GM12878 (cell line): ENCODE results near the gene NPR1. TPM values are rescaled to one million over a fixed set of nuclear protein-coding genes. Genes with fewer than 3 reads are reported as not detected.

Source experiments
- ATAC-seq: fragments of 200-7000 bp; cut with Tn5 transposase; 3 replicates; pipeline ENCODE4 v1.9.1; 2020; ENCODE audit warnings: mild to moderate bottlenecking, moderate library complexity
- BruUV-seq: library from RNA; stranded (reverse); fragments of 400-500 nt; replicated peaks from 2 replicates; lab custom pipeline; 2021; lab: Mats Ljungman, UMichigan
- CTCF ChIA-PET: fragments of 300-600 bp; sonication (Branson Sonifier 250); formaldehyde crosslinking; extraction: SDS; loops from one replicate; lab custom pipeline; 2021; ENCODE audit warnings: inconsistent platforms; lab: Yijun Ruan, JAX
- POLR2A ChIA-PET: fragments of 350-600 bp; formaldehyde crosslinking; extraction: SDS; loops from one replicate; lab custom pipeline; 2021; ENCODE audit warnings: inconsistent platforms; lab: Charles Lee
- RAD21 ChIA-PET: fragments of 300-600 bp; sonication (Branson Sonifier 250); formaldehyde crosslinking; loops from one replicate; lab custom pipeline; 2023; ENCODE audit warnings: antibody characterized with exemption; ENCODE audit not compliant: unreplicated experiment; lab: Charles Lee
- SMC1A ChIA-PET: fragments of 300-600 bp; sonication (Branson Sonifier 250); formaldehyde crosslinking; loops from one replicate; lab custom pipeline; 2023; ENCODE audit not compliant: unreplicated experiment, uncharacterized antibody; lab: Charles Lee
- DNase-seq: peaks from one replicate; pipeline ENCODE4 v3.0.0-alpha.2; 2011; ENCODE audit warnings: low read depth, low spot score
- FAIRE-seq: peaks from 3 replicates; lab custom pipeline; 2011; peaks lifted over from hg19 to GRCh38; lab: Jason Lieb, UNC
- H2AFZ ChIP-seq: 2 replicates; pipeline ENCODE4 v1.6.0; 2011; ENCODE audit warnings: low read depth, low read length, control low read depth; ENCODE audit not compliant: control insufficient read depth
- H3K27ac ChIP-seq: 2 replicates; pipeline ENCODE4 v1.5.1; 2011; ENCODE audit warnings: control low read depth; ENCODE audit not compliant: control insufficient read depth, insufficient read depth
- H3K27me3 ChIP-seq, 2 experiments: replicated peaks in 1 of 2; 2 replicates each; pipeline versions ENCODE4 v1.6.0 to v1.6.1; 2011; ENCODE audit warnings: low read length in 1 of 2; ENCODE audit not compliant: control insufficient read depth in 2 of 2, insufficient read depth in 2 of 2
- H3K36me3 ChIP-seq, 2 experiments: 2 replicates each; pipeline ENCODE4 v1.5.1; 2011; ENCODE audit warnings: low read length in 1 of 2; ENCODE audit not compliant: control insufficient read depth in 2 of 2, insufficient read depth in 2 of 2
- H3K4me1 ChIP-seq: 2 replicates; pipeline ENCODE4 v1.6.1; 2011; ENCODE audit warnings: mild to moderate bottlenecking, low read length, moderate library complexity, mixed read lengths; ENCODE audit not compliant: control insufficient read depth, insufficient read depth
- H3K4me2 ChIP-seq: 2 replicates; pipeline ENCODE4 v1.6.0; 2011; ENCODE audit warnings: control low read depth; ENCODE audit not compliant: control insufficient read depth, insufficient read depth
- H3K4me3 ChIP-seq: fragments of 200-600 bp; sonication (generic); 2 replicates; pipeline ENCODE4 v1.5.1; 2016
- H3K79me2 ChIP-seq: 2 replicates; pipeline ENCODE4 v1.6.0; 2011; ENCODE audit warnings: low read length; ENCODE audit not compliant: control insufficient read depth, insufficient read depth
- H3K9ac ChIP-seq: 2 replicates; pipeline ENCODE4 v1.8.0; 2011; ENCODE audit warnings: low read length, control low read depth, mixed read lengths; ENCODE audit not compliant: control insufficient read depth, insufficient read depth
- H3K9me3 ChIP-seq: replicated peaks from 3 replicates; pipeline ENCODE4 v1.5.1; 2011; ENCODE audit warnings: mild to moderate bottlenecking, low read length; ENCODE audit not compliant: control insufficient read depth, insufficient read depth
- H4K20me1 ChIP-seq: 2 replicates; pipeline ENCODE4 v1.6.0; 2011; ENCODE audit not compliant: control insufficient read depth, insufficient read depth
- BCL3 ChIP-seq: IDR thresholded peaks from 2 replicates; pipeline ENCODE4 v1.6.1; 2011; ENCODE audit warnings: borderline replicate concordance, low read depth, mild to moderate bottlenecking, moderate library complexity, low read length; ENCODE audit not compliant: insufficient read depth, poor library complexity, severe bottlenecking
- EED ChIP-seq: sonication (generic); IDR thresholded peaks from 2 replicates; pipeline ENCODE4 v1.6.1; 2016; ENCODE audit warnings: antibody characterized with exemption, low read depth
- IRF3 ChIP-seq: fragments of 450-650 bp; IDR thresholded peaks from 2 replicates; pipeline ENCODE4 v1.6.1; 2014; ENCODE audit warnings: mild to moderate bottlenecking
- KLF5 ChIP-seq: fragments of 450-650 bp; IDR thresholded peaks from 2 replicates; pipeline ENCODE4 v1.6.1; 2014; ENCODE audit warnings: mild to moderate bottlenecking; ENCODE audit not compliant: partially characterized antibody
- MAX ChIP-seq: IDR thresholded peaks from 2 replicates; pipeline ENCODE4 v1.6.1; 2012; ENCODE audit warnings: low read depth, low read length, improper control_type of control experiment
- RAD21 ChIP-seq: IDR thresholded peaks from 2 replicates; pipeline ENCODE4 v1.6.1; 2011; ENCODE audit warnings: mild to moderate bottlenecking, low read depth, low read length, moderate library complexity; ENCODE audit not compliant: insufficient read depth
- STAT1 ChIP-seq: fragments of 450-650 bp; conservative IDR thresholded peaks from 2 replicates; pipeline ENCODE4 v1.6.1; 2014; ENCODE audit warnings: antibody characterized with exemption, mild to moderate bottlenecking
- SUZ12 ChIP-seq: fragments of 200-600 bp; sonication (generic); IDR thresholded peaks from one replicate; pipeline ENCODE4 v1.6.1; 2018; ENCODE audit warnings: antibody characterized with exemption, mild to moderate bottlenecking; ENCODE audit not compliant: unreplicated experiment
- ZBED1 ChIP-seq: IDR thresholded peaks from 2 replicates; pipeline ENCODE4 v1.6.1; 2016; ENCODE audit warnings: borderline replicate concordance
- ZBTB11 ChIP-seq: fragments of 450-650 bp; formaldehyde crosslinking; IDR thresholded peaks from 2 replicates; pipeline ENCODE4 v1.5.0; 2022; ENCODE audit warnings: mild to moderate bottlenecking, missing genetic modification characterization
- ZNF207 ChIP-seq: fragments of 450-650 bp; IDR thresholded peaks from 2 replicates; pipeline ENCODE4 v1.6.1; 2014; ENCODE audit warnings: antibody characterized with exemption, mild to moderate bottlenecking, borderline replicate concordance
- ZZZ3 ChIP-seq: IDR thresholded peaks from 2 replicates; pipeline ENCODE4 v1.6.1; 2011; ENCODE audit warnings: low read depth; ENCODE audit not compliant: control insufficient read depth, insufficient read length
- WGBS: methylation state at CpG from one replicate; pipeline ENCODE4 v1.1.6; 2016; ENCODE audit warnings: low lambda C conversion rate; ENCODE audit not compliant: insufficient replicate concordance, insufficient coverage; ENCODE audit errors: missing lambda C conversion rate; 5-methylcytosine and 5-hydroxymethylcytosine counted together
- in situ Hi-C: fragments of 300-500 bp; cut with MboI; formaldehyde crosslinking; loops from 9 replicates; pipeline ENCODE4 v1.14.3; 2018; ENCODE audit warnings: mixed read lengths
- intact Hi-C: fragments of 100-400 bp; cut with micrococcal nuclease; formaldehyde crosslinking; loops from one replicate; pipeline ENCODE4 v1.14.2; 2022; ENCODE audit not compliant: unreplicated experiment
- polyA plus RNA-seq, 11 experiments: library from polyadenylated mRNA; depleted of rRNA in 4 of 11; unstranded in 6 of 11; stranded (reverse) in 5 of 11; fragments of >200 nt; fragmentation: Nextera tagmentation in 4 of 11; fragmentation: Illumina TruSeq in 1 of 11; extraction: Ambion mirVana in 4 of 11; extraction: Trizol in 1 of 11; gene quantifications; 1 replicate in 1 of 11; 2 replicates in 10 of 11; pipeline versions ENCODE4 v1.2.1 to v1.2.3, GENCODE V29; 2011 to 2016; ENCODE audit warnings: inconsistent platforms in 2 of 11, missing spikeins in 2 of 11, low read depth in 1 of 11
- total RNA-seq, 4 experiments: library from RNA; depleted of rRNA in 3 of 4; stranded (reverse); fragments of >200 nt in 3 of 4; fragmentation: Illumina TruSeq in 1 of 4; extraction: Trizol in 1 of 4; gene quantifications; 2 replicates each; pipeline versions ENCODE4 v1.2.1 to v1.2.3, GENCODE V29; 2013 to 2021
- TF ChIP-seq, protein P1 (sequence below): IDR thresholded peaks from 2 replicates; pipeline ENCODE4 v1.6.1; 2011; ENCODE audit warnings: low read depth, low read length, improper control_type of control experiment, borderline replicate concordance
- TF ChIP-seq, protein P2 (sequence below): fragments of 450-650 bp; IDR thresholded peaks from 2 replicates; pipeline ENCODE4 v1.6.1; 2017; ENCODE audit warnings: mild to moderate bottlenecking

Gene NPR1
- total and polyA plus RNA-seq, 10 of the 15 experiments (the other 5 are each of a cell fraction or from before 2014, with no cell fraction given) = 0.09 to 2.1 (median 0.28) TPM; not detected in 1

DNA sequence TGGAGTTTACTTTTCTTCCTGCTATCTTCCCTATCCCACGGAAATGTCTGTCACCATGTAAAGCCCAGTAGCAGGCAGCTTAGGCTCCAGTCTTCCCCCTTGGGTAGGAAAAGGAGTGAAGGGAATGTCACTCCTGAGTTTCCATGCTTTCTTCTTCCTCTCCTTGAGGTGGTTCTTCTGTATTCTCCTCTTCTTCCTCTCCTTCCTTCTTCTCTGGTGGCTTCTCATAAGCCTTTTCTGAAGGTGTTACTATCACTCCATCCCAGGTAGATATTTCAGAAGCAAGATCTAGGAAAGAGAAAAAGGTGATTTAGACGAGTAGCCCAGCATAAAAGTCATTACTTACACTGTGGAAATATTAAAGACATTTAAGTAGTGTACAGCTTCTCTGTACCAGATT, 16.2 kb upstream of the NPR1 start:
- FAIRE-seq = no peak
- CTCF ChIA-PET = no interaction called here
- POLR2A ChIA-PET = no interaction called here
- intact Hi-C loops (no loop called here), in situ Hi-C loops (no loop called here)
- no peaks in the 10 kb centered on the region for H3K27me3 ChIP-seq
- H3K4me3 ChIP-seq = no peak overlapping the region
- peaks cover 19 to 52% of the 10 kb centered on the region in 2 experiments for H3K36me3 ChIP-seq
- H3K27ac ChIP-seq = no peak overlapping the region
- RAD21 ChIA-PET = no interaction called here
- H4K20me1 ChIP-seq = no peaks in the 10 kb centered on the region
- H3K4me1 ChIP-seq = peaks cover 6% of the 10 kb centered on the region; the same call in 1 of the 2 replicates
- TSS peak; percentile 58 for BruUV-seq
- SMC1A ChIA-PET = interaction anchor here (1.2 to 4.5 kb wide), 3 partner anchors 90 to 315 kb away, joined by 3 to 24 read pairs (median 4); partner anchors contain the start of gene JTB
- TF ChIP-seq ZZZ3 (no peak), STAT1 (no peak), KLF5 (no peak), ZBTB11 (no peak), SUZ12 (no peak), IRF3 (no peak), MAX (no peak), EED (no peak), BCL3 (no peak), ZBED1 (no peak), ZNF207 (no peak), RAD21 (no peak)
- TF ChIP-seq, protein P1, sequence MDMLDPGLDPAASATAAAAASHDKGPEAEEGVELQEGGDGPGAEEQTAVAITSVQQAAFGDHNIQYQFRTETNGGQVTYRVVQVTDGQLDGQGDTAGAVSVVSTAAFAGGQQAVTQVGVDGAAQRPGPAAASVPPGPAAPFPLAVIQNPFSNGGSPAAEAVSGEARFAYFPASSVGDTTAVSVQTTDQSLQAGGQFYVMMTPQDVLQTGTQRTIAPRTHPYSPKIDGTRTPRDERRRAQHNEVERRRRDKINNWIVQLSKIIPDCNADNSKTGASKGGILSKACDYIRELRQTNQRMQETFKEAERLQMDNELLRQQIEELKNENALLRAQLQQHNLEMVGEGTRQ = no peak
- TF ChIP-seq, protein P2, sequence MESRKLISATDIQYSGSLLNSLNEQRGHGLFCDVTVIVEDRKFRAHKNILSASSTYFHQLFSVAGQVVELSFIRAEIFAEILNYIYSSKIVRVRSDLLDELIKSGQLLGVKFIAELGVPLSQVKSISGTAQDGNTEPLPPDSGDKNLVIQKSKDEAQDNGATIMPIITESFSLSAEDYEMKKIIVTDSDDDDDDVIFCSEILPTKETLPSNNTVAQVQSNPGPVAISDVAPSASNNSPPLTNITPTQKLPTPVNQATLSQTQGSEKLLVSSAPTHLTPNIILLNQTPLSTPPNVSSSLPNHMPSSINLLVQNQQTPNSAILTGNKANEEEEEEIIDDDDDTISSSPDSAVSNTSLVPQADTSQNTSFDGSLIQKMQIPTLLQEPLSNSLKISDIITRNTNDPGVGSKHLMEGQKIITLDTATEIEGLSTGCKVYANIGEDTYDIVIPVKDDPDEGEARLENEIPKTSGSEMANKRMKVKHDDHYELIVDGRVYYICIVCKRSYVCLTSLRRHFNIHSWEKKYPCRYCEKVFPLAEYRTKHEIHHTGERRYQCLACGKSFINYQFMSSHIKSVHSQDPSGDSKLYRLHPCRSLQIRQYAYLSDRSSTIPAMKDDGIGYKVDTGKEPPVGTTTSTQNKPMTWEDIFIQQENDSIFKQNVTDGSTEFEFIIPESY = no peak
- no peaks in the 10 kb centered on the region for H3K9me3 ChIP-seq
- H3K9ac ChIP-seq = no peak overlapping the region
- peaks cover 13% of the 10 kb centered on the region for H3K79me2 ChIP-seq
- no peak overlapping the region for H2AFZ ChIP-seq
- H3K4me2 ChIP-seq = no peak overlapping the region
- DNase-seq = no peak
- 79% methylated on average over 2 of the region's 2 CpGs for WGBS
- no peak for ATAC-seq
